HFFc6 (cell line): ENCODE results near the gene PRELID3B. TPM values are rescaled to one million over a fixed set of nuclear protein-coding genes. Genes with fewer than 3 reads are reported as not detected.

ENCODE experiments used
- DNase-seq: peaks from one replicate; pipeline ENCODE4 v3.0.0-alpha.2; 2018
- H3K27ac Mint-ChIP-seq: 2 replicates; pipeline ENCODE4 v1.8.0; 2020; ENCODE audit warnings: mild to moderate bottlenecking, mixed read lengths
- H3K27me3 Mint-ChIP-seq: 2 replicates; pipeline ENCODE4 v1.8.0; 2021; ENCODE audit warnings: mild to moderate bottlenecking, moderate library complexity, mixed read lengths; ENCODE audit not compliant: insufficient read depth
- H3K36me3 Mint-ChIP-seq: 2 replicates; pipeline ENCODE4 v1.8.0; 2021; ENCODE audit warnings: low read depth, mixed read lengths
- H3K4me1 Mint-ChIP-seq: 2 replicates; pipeline ENCODE4 v1.8.0; 2020; ENCODE audit warnings: low read depth, mixed read lengths
- H3K4me3 Mint-ChIP-seq: 2 replicates; pipeline ENCODE4 v1.8.0; 2020; ENCODE audit warnings: mild to moderate bottlenecking, moderate library complexity, mixed read lengths
- H3K9me3 Mint-ChIP-seq: 2 replicates; pipeline ENCODE4 v1.8.0; 2020; ENCODE audit warnings: mild to moderate bottlenecking, mixed read lengths
- total RNA-seq, 6 experiments: library from RNA; stranded (reverse); fragmentation: NEBNext Ultra II Directional; extraction: Animal tissue kit (Norgen Biotek cat#: 25700); gene quantifications; 2 replicates in 1 of 6; 3 replicates in 5 of 6; pipeline ENCODE4 v1.2.3, GENCODE V29; 2021
- TF ChIP-seq, protein P1 (sequence below): fragments of 200-600 bp; sonication (generic); IDR thresholded peaks from 2 replicates; pipeline ENCODE4 v1.5.0; 2021; ENCODE audit warnings: antibody characterized with exemption, mild to moderate bottlenecking

PRELID3B gene
- total RNA-seq, 6 experiments from 2014 or later = 55.2 to 64.1 (median 59.8) TPM

DNA sequence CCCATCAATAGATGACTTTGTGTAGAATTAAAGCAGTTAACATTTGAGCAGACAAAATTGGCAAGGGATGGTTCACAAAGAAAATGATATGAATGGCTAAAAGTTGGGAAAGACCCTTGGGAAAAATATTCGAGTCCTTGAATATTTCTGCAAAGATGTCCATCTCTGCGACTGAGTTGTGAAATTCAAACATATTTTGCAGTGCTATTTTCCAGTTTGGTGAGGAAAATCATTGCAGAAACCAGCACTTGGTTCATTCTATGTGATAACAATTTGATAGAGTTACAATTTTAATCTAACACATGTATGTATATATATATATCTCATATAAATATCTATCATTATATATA lies 6.1 kb upstream of the PRELID3B start:
- peak overlapping the region; percentile 44 for H3K4me3 Mint-ChIP-seq

DNA sequence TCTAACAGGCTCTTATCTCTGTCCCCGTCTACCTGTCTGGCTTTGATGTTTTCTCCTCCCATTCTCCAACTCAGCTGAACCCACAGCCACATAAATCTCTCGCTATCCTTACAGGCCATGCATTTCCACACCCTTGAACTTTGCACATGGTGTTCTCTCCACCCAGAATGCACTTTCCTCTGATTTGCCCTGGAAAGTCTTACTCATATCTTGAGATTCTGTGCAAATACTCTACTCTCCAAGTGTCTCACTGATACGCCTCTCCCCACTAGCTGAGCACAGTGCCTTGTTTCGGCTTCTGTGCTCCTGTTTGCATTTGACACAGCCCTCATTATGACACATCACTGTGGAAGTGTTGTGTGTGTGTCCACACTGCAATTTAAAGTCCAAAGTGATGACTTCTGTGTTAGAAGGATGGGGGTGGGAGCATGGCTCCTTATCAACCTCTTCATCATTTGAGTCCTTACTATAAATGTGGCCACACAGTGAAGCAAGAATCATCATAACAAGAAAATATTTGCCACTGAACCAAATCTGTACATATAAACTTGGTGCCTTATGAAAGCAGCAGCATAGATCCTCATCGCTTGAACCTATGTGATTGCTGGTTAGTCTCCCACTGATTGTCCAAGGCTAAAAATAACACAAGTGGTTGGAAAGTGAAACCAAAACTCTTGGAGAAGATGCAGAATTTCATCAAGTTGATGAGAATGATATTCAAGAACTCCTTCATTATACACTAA lies 5.5 kb upstream of the PRELID3B start:
- DNase-seq = peak; percentile 75
- TF ChIP-seq, protein P1, sequence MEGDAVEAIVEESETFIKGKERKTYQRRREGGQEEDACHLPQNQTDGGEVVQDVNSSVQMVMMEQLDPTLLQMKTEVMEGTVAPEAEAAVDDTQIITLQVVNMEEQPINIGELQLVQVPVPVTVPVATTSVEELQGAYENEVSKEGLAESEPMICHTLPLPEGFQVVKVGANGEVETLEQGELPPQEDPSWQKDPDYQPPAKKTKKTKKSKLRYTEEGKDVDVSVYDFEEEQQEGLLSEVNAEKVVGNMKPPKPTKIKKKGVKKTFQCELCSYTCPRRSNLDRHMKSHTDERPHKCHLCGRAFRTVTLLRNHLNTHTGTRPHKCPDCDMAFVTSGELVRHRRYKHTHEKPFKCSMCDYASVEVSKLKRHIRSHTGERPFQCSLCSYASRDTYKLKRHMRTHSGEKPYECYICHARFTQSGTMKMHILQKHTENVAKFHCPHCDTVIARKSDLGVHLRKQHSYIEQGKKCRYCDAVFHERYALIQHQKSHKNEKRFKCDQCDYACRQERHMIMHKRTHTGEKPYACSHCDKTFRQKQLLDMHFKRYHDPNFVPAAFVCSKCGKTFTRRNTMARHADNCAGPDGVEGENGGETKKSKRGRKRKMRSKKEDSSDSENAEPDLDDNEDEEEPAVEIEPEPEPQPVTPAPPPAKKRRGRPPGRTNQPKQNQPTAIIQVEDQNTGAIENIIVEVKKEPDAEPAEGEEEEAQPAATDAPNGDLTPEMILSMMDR = no peak

More for the DNA sequence above, 6.1 kb upstream of the PRELID3B start:
- no peaks in the 10 kb centered on the region for H3K36me3 Mint-ChIP-seq
- no peaks in the 10 kb centered on the region for H3K9me3 Mint-ChIP-seq
- no peak for DNase-seq
- TF ChIP-seq, protein P1 = no peak
- H3K27ac Mint-ChIP-seq = peak overlapping the region; percentile 1; the same call in 1 of the 2 replicates
- peaks cover 19% of the 10 kb centered on the region for H3K4me1 Mint-ChIP-seq
- H3K27me3 Mint-ChIP-seq = peaks cover 22% of the 10 kb centered on the region

DNA sequence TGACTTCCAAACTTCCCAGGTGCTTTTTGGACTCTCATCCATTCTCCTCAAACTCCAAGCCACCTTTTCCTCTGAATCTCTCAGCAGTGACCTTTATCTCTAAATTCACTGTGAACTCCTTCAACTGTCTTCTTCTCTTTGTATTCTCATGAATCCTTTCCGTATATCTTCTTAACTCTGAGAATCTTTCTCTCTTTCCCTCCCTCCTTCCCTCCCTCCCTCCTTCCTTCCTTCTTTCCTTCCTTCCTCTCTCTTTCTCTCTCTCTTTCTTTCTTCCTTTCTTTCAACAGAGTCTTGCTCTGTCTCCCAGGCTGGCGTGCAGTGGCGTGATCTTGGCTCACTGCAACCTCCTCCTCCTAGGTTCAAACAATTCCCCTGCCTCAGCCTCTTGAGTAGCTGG lies 4.3 kb upstream of the PRELID3B start:
- Mint-ChIP-seq H3K9me3 (no peaks in the 10 kb centered on the region), H3K4me3 (no peak overlapping the region), H3K27ac (no peak overlapping the region), H3K27me3 (peaks cover 22% of the 10 kb centered on the region), H3K4me1 (peaks cover 27% of the 10 kb centered on the region), H3K36me3 (0 out of 2 replicates have a peak, but pooled peaks cover 1% of the 10 kb centered on the region)
- TF ChIP-seq, protein P1 = no peak
- DNase-seq = no peak

More for the DNA sequence above, 5.5 kb upstream of the PRELID3B start:
- H3K4me3 Mint-ChIP-seq = peak overlapping the region; percentile 44
- peaks cover 25% of the 10 kb centered on the region for H3K4me1 Mint-ChIP-seq
- H3K9me3 Mint-ChIP-seq = no peaks in the 10 kb centered on the region
- peaks cover 22% of the 10 kb centered on the region for H3K27me3 Mint-ChIP-seq
- no peaks in the 10 kb centered on the region for H3K36me3 Mint-ChIP-seq
- peak overlapping the region; percentile 1 for H3K27ac Mint-ChIP-seq

DNA sequence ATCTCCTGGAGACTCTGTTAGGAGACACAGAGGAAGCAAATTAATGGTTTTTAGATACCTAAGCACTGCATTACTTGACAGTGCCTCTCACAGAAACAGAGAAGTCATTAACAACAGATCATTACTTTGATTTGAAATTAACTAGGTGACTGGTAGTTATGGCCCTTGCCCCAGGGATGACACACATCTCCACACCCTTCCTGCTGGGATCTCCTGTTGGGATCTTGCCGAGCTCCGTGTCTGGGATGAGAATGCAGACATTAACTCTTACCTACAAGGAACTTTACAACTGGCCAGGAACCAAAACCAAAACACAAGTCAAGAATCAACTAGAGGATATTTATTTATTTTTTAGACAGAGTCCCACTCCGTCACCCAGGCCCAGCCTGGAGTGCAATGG lies 2.2 kb upstream of the PRELID3B start:
- TF ChIP-seq, protein P1 = no peak
- no peak overlapping the region for H3K4me3 Mint-ChIP-seq
- peaks cover 22% of the 10 kb centered on the region for H3K36me3 Mint-ChIP-seq
- H3K4me1 Mint-ChIP-seq = peaks cover 46% of the 10 kb centered on the region
- no peaks in the 10 kb centered on the region; the same call in 1 of the 2 replicates for H3K9me3 Mint-ChIP-seq
- H3K27ac Mint-ChIP-seq = no peak overlapping the region
- H3K27me3 Mint-ChIP-seq = peaks cover 7% of the 10 kb centered on the region; the same call in 1 of the 2 replicates
- no peak for DNase-seq

DNA sequence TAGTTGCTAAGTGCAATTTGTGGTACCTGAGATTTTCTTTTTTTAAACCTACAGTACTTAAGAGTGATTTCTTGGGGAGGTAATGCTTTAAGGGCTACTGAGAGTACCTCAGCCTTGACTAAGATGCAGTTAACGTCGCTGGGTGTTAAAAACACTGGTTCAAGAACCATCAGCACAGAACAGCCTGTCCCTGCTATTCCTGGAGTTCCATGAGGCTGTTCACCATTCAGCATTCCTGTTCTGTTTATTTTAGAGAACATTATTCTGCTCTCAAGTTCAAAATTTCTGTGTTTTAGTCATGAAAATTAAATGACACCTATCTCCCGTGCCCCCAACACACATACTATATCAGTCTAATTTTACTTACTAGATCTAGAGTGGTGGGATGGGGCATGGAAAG lies 1.7 kb upstream of the PRELID3B start:
- TF ChIP-seq, protein P1 = no peak
- H3K4me1 Mint-ChIP-seq = peaks cover 51% of the 10 kb centered on the region
- peaks cover 22% of the 10 kb centered on the region for H3K36me3 Mint-ChIP-seq
- no peak overlapping the region; the same call in 1 of the 2 replicates for H3K27ac Mint-ChIP-seq
- H3K4me3 Mint-ChIP-seq = no peak overlapping the region
- H3K27me3 Mint-ChIP-seq = peaks cover 4% of the 10 kb centered on the region; the same call in 1 of the 2 replicates
- H3K9me3 Mint-ChIP-seq = no peaks in the 10 kb centered on the region; the same call in 1 of the 2 replicates
- DNase-seq = no peak
